HEK293 (cell line): ENCODE measurements around the gene RAB10.

ENCODE experiments used
- GFI1B ChIP-seq: fragments of 450-650 bp; formaldehyde crosslinking; IDR thresholded peaks from 2 replicates; pipeline ENCODE4 v1.5.1; 2016; ENCODE audit warnings: missing biosample characterization, missing genetic modification characterization
- GLI4 ChIP-seq: fragments of 450-650 bp; formaldehyde crosslinking; IDR thresholded peaks from 2 replicates; pipeline ENCODE4 v1.5.1; 2016; ENCODE audit warnings: missing biosample characterization, missing genetic modification characterization
- HIC1 ChIP-seq: fragments of 450-650 bp; formaldehyde crosslinking; IDR thresholded peaks from 2 replicates; pipeline ENCODE4 v1.5.1; 2016; ENCODE audit warnings: missing biosample characterization, missing genetic modification characterization
- INSM2 ChIP-seq: fragments of 450-650 bp; formaldehyde crosslinking; IDR thresholded peaks from 2 replicates; pipeline ENCODE4 v1.5.1; 2016; ENCODE audit warnings: missing biosample characterization, missing genetic modification characterization
- MEIS1 ChIP-seq: sonication (generic); formaldehyde crosslinking; IDR thresholded peaks from 2 replicates; pipeline ENCODE4 v1.8.1; 2022; ENCODE audit warnings: missing genetic modification reagents, mild to moderate bottlenecking, borderline replicate concordance
- PRDM1 ChIP-seq: fragments of 450-650 bp; formaldehyde crosslinking; IDR thresholded peaks from 2 replicates; pipeline ENCODE4; 2016; ENCODE audit warnings: missing biosample characterization, missing genetic modification characterization
- RBAK ChIP-seq: fragments of 450-650 bp; formaldehyde crosslinking; IDR thresholded peaks from 2 replicates; pipeline ENCODE4 v1.5.1; 2016; ENCODE audit warnings: missing biosample characterization, missing genetic modification characterization
- SCRT1 ChIP-seq: fragments of 450-650 bp; formaldehyde crosslinking; IDR thresholded peaks from 2 replicates; pipeline ENCODE4 v1.5.1; 2016; ENCODE audit warnings: missing biosample characterization, missing genetic modification characterization, borderline replicate concordance
- TCF7L2 ChIP-seq: IDR thresholded peaks from 2 replicates; pipeline ENCODE4 v1.6.1; 2011; ENCODE audit warnings: low read depth, mild to moderate bottlenecking, inconsistent platforms, low read length, moderate library complexity, borderline replicate concordance
- TSHZ1 ChIP-seq: fragments of 450-650 bp; formaldehyde crosslinking; IDR thresholded peaks from 2 replicates; pipeline ENCODE4 v1.5.1; 2016; ENCODE audit warnings: missing biosample characterization, missing genetic modification characterization, borderline replicate concordance
- WT1 ChIP-seq: fragments of 450-650 bp; formaldehyde crosslinking; IDR thresholded peaks from 2 replicates; pipeline ENCODE4 v1.5.1; 2016; ENCODE audit warnings: missing biosample characterization, missing genetic modification characterization
- ZBTB17 ChIP-seq: fragments of 450-650 bp; formaldehyde crosslinking; IDR thresholded peaks from 2 replicates; pipeline ENCODE4 v1.5.1; 2016; ENCODE audit warnings: missing biosample characterization, missing genetic modification characterization
- ZBTB44 ChIP-seq: fragments of 450-650 bp; IDR thresholded peaks from 2 replicates; pipeline ENCODE4 v1.5.1; 2018; ENCODE audit warnings: missing biosample characterization, mild to moderate bottlenecking, missing genetic modification characterization
- ZBTB6 ChIP-seq: fragments of 450-650 bp; formaldehyde crosslinking; IDR thresholded peaks from 2 replicates; pipeline ENCODE4 v1.5.1; 2017; ENCODE audit warnings: missing biosample characterization, missing genetic modification characterization
- ZFHX2 ChIP-seq: fragments of 450-650 bp; formaldehyde crosslinking; conservative IDR thresholded peaks from 2 replicates; pipeline ENCODE4 v1.5.1; 2016; ENCODE audit warnings: missing biosample characterization, missing genetic modification characterization
- ZNF133 ChIP-seq: fragments of 450-650 bp; formaldehyde crosslinking; IDR thresholded peaks from 2 replicates; pipeline ENCODE4 v1.5.1; 2016; ENCODE audit warnings: missing biosample characterization, missing genetic modification characterization
- ZNF169 ChIP-seq: fragments of 450-650 bp; formaldehyde crosslinking; IDR thresholded peaks from 2 replicates; pipeline ENCODE4 v1.5.1; 2016; ENCODE audit warnings: missing biosample characterization, missing genetic modification characterization
- ZNF292 ChIP-seq: fragments of 450-650 bp; formaldehyde crosslinking; IDR thresholded peaks from 2 replicates; pipeline ENCODE4 v1.5.1; 2016; ENCODE audit warnings: low read depth, missing biosample characterization, missing genetic modification characterization, borderline replicate concordance
- ZNF404 ChIP-seq: fragments of 450-650 bp; formaldehyde crosslinking; IDR thresholded peaks from 2 replicates; pipeline ENCODE4 v1.5.1; 2017; ENCODE audit warnings: missing biosample characterization, missing genetic modification characterization
- ZNF473 ChIP-seq: fragments of 450-650 bp; formaldehyde crosslinking; IDR thresholded peaks from 2 replicates; pipeline ENCODE4 v1.5.1; 2017; ENCODE audit warnings: missing biosample characterization, missing genetic modification characterization
- ZNF514 ChIP-seq: fragments of 450-650 bp; formaldehyde crosslinking; IDR thresholded peaks from 2 replicates; pipeline ENCODE4 v1.5.1; 2016; ENCODE audit warnings: missing biosample characterization, missing genetic modification characterization
- ZNF530 ChIP-seq: fragments of 450-650 bp; formaldehyde crosslinking; IDR thresholded peaks from 2 replicates; pipeline ENCODE4 v1.5.1; 2016; ENCODE audit warnings: low read depth, missing biosample characterization, missing genetic modification characterization
- ZNF658 ChIP-seq: fragments of 450-650 bp; formaldehyde crosslinking; IDR thresholded peaks from 2 replicates; pipeline ENCODE4; 2016; ENCODE audit warnings: missing biosample characterization, missing genetic modification characterization
- ZNF747 ChIP-seq: fragments of 450-650 bp; formaldehyde crosslinking; IDR thresholded peaks from 2 replicates; pipeline ENCODE4 v1.5.1; 2016; ENCODE audit warnings: missing biosample characterization, missing genetic modification characterization
- ZNF791 ChIP-seq: fragments of 450-650 bp; formaldehyde crosslinking; IDR thresholded peaks from 2 replicates; pipeline ENCODE4 v1.5.1; 2016; ENCODE audit warnings: missing biosample characterization, missing genetic modification characterization
- ZNF792 ChIP-seq: fragments of 450-650 bp; formaldehyde crosslinking; IDR thresholded peaks from 2 replicates; pipeline ENCODE4 v1.5.1; 2016; ENCODE audit warnings: missing biosample characterization, missing genetic modification characterization
- ZSCAN18 ChIP-seq: fragments of 450-650 bp; formaldehyde crosslinking; IDR thresholded peaks from 2 replicates; pipeline ENCODE4 v1.5.1; 2016; ENCODE audit warnings: missing biosample characterization, missing genetic modification characterization
- ZXDB ChIP-seq: fragments of 450-650 bp; formaldehyde crosslinking; IDR thresholded peaks from 2 replicates; pipeline ENCODE4 v1.5.1; 2016; ENCODE audit warnings: missing biosample characterization, missing genetic modification characterization

RAB10 gene

GRCh38 chr2:26011990-26012856 is 21.7 kb upstream of the RAB10 start (continued):
- TF ChIP-seq ZBTB44 (tag by site-specific recombination) (no peak), ZNF133 (tag by site-specific recombination) (no peak), WT1 (tag by site-specific recombination) (0 out of 2 replicates have a peak, but pooled peaks have one; percentile 21), ZFHX2 (tag by site-specific recombination) (no peak; the same call in 1 of the 2 replicates), SCRT1 (tag by site-specific recombination) (no peak), TSHZ1 (tag by site-specific recombination) (0 out of 2 replicates have a peak, but pooled peaks have one; percentile 19), GFI1B (tag by site-specific recombination) (no peak; the same call in 1 of the 2 replicates), INSM2 (tag by site-specific recombination) (peak; percentile 90), ZSCAN18 (tag by site-specific recombination) (no peak), ZNF747 (tag by site-specific recombination) (no peak), ZNF791 (tag by site-specific recombination) (no peak), ZNF514 (tag by site-specific recombination) (no peak), ZNF169 (tag by site-specific recombination) (no peak), ZXDB (tag by site-specific recombination) (no peak), ZBTB17 (tag by site-specific recombination) (peak; percentile 77), RBAK (tag by site-specific recombination) (no peak), ZNF404 (tag by site-specific recombination) (no peak), MEIS1 (no peak), HIC1 (tag by site-specific recombination) (peak; percentile 69; the same call in 1 of the 2 replicates), GLI4 (no peak), ZNF792 (no peak), ZNF292 (tag by site-specific recombination) (no peak), TCF7L2 (0 out of 2 replicates have a peak, but pooled peaks have one; percentile 7), ZNF530 (tag by site-specific recombination) (no peak), ZBTB6 (tag by site-specific recombination) (no peak), ZNF473 (tag by site-specific recombination) (no peak), ZNF658 (no peak), PRDM1 (tag by site-specific recombination) (no peak)
